Skeletal muscle tissue (tissue), 4 donors: ENCODE data around the gene S1PR3. TPM values are rescaled to one million over a fixed set of nuclear protein-coding genes. Genes with fewer than 3 reads are reported as not detected.

Experiments used
- H3K27ac ChIP-seq: one replicate; pipeline ENCODE4 v1.7.0; 2013; ENCODE audit warnings: mild to moderate bottlenecking, low read depth, low read length, inconsistent platforms
- H3K27me3 ChIP-seq, 3 donors: one replicate each; pipeline ENCODE4 v1.7.0; 2013; ENCODE audit warnings: low read length in 3 of 3; ENCODE audit not compliant: control insufficient read depth in 3 of 3, insufficient read depth in 3 of 3
- H3K36me3 ChIP-seq, 3 donors: one replicate each; pipeline ENCODE4 v1.7.0; 2013; ENCODE audit warnings: low read length in 3 of 3; ENCODE audit not compliant: control insufficient read depth in 3 of 3, insufficient read depth in 3 of 3
- H3K4me1 ChIP-seq, 3 donors: one replicate each; pipeline ENCODE4 v1.7.0; 2013; ENCODE audit warnings: low read length in 3 of 3, mild to moderate bottlenecking in 3 of 3; ENCODE audit not compliant: control insufficient read depth in 3 of 3, insufficient read depth in 3 of 3
- H3K4me3 ChIP-seq, 3 donors: one replicate each; pipeline ENCODE4 v1.7.0; 2013; ENCODE audit warnings: low read length in 3 of 3
- H3K9ac ChIP-seq, 3 donors: one replicate each; pipeline ENCODE4 v1.7.0; 2013; ENCODE audit warnings: low read length in 3 of 3, mild to moderate bottlenecking in 3 of 3, moderate library complexity in 2 of 3, low read depth in 1 of 3
- H3K9me3 ChIP-seq, 3 donors: one replicate each; pipeline ENCODE4 v1.7.0; 2013; ENCODE audit warnings: low read length in 3 of 3; ENCODE audit not compliant: control insufficient read depth in 3 of 3
- total RNA-seq: library from RNA; depleted of rRNA; stranded (reverse); fragments of >200 nt; gene quantifications from one replicate; pipeline ENCODE4 v1.2.3, GENCODE V29; 2014
- donor health status: Osteomylitis.

Gene S1PR3
- total RNA-seq, 1 donor from 2014 or later = 12.5 TPM

DNA sequence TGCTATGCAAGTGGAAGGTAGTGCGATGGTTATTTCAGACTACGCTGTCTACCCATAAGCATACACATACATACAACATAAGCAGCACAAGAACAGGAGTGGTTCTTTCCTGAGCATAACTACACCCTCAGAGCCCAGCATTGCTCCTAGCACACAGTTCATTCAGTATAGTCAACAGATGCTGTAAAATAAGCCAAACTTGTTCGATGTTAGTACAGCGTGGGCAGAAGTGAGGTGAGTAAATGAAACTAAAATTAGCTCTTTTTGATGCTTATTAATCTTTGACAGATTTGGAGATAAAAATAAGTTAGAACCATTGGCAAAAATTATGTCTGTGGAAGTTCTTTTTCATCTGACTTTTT lies 47.8 kb downstream of the S1PR3 start:
- Histone ChIP-seq H3K27ac (no peak overlapping the region), H3K36me3 (no peaks in the 10 kb centered on the region), H3K9me3 (peaks cover 0 to 3% (median 0%) of the 10 kb centered on the region in 3 donors), H3K27me3 (no peaks in the 10 kb centered on the region), H3K4me3 (no peak overlapping the region), H3K4me1 (peaks cover 0 to 5% (median 5%) of the 10 kb centered on the region in 3 donors), H3K9ac (no peak overlapping the region)

DNA sequence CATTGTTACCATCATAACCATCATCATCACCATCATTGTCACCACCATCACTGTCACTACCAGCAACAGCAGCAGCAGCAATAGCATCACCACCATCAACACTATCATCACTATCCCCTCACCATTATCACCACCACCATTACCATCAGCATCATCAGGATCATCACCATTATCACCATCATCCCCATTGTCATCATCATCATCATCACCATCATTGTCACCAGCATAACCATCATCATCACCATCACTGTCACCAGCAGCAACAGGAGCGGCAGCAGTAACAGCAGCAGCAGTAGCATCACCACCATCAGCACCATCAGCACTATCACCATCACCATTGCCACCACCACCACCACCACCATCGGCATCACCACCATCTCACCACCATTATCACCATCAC lies 48.4 kb downstream of the S1PR3 start:
- no peaks in the 10 kb centered on the region for H3K36me3 ChIP-seq
- H3K4me1 ChIP-seq = peaks cover 0 to 5% (median 5%) of the 10 kb centered on the region in 3 donors
- no peaks in the 10 kb centered on the region for H3K27me3 ChIP-seq
- no peak overlapping the region for H3K27ac ChIP-seq
- H3K4me3 ChIP-seq = no peak overlapping the region
- peaks cover 0 to 3% (median 0%) of the 10 kb centered on the region in 3 donors for H3K9me3 ChIP-seq
- no peak overlapping the region for H3K9ac ChIP-seq

DNA sequence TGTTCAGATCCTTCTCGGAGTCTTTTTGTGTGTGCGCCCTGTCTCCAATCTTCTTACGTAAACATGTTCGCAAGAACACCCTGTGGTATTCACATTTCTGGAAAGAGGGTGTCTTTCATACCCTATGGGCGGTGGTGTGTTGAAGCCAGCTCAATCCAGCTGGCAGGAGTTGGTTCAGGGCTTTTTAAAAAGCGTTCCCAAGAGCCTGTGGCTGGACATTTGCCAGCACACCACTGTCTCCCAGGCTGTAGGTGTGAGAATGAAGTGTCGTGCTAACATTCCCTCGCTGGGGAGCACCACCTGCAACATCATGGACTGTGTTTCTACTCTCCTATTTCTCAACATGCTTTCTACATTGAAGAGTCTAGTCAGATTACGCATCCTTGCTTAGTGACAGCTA lies 51.7 kb downstream of the S1PR3 start:
- peaks cover 0 to 3% (median 0%) of the 10 kb centered on the region in 3 donors for H3K9me3 ChIP-seq
- H3K4me3 ChIP-seq = no peak overlapping the region
- no peak overlapping the region for H3K27ac ChIP-seq
- peaks cover 0 to 1% (median 1%) of the 10 kb centered on the region in 3 donors for H3K4me1 ChIP-seq
- no peaks in the 10 kb centered on the region for H3K36me3 ChIP-seq
- no peak overlapping the region for H3K9ac ChIP-seq
- H3K27me3 ChIP-seq = no peaks in the 10 kb centered on the region

DNA sequence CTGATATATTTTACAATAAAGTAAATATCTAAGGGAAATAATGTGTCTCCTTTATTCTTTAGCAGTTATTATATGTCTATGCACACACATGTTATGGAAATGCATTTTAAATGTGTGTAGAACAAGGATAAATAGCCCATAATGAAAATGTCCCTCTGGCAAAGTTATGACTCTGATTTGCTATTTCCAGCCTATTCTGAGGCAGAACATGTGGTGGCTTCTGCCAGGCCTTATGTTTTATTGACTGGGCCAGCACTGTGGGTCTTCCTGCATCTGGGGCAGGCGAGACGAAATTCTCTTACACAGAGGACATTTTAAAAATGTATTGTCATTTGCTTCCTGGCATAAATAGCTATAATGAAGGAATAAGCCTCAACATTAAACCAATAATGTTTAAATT lies 52.8 kb downstream of the S1PR3 start:
- Histone ChIP-seq H3K4me1 (no peaks in the 10 kb centered on the region), H3K36me3 (no peaks in the 10 kb centered on the region), H3K9me3 (peaks cover 0 to 3% (median 0%) of the 10 kb centered on the region in 3 donors), H3K27me3 (no peaks in the 10 kb centered on the region), H3K9ac (no peak overlapping the region), H3K27ac (no peak overlapping the region), H3K4me3 (no peak overlapping the region)

DNA sequence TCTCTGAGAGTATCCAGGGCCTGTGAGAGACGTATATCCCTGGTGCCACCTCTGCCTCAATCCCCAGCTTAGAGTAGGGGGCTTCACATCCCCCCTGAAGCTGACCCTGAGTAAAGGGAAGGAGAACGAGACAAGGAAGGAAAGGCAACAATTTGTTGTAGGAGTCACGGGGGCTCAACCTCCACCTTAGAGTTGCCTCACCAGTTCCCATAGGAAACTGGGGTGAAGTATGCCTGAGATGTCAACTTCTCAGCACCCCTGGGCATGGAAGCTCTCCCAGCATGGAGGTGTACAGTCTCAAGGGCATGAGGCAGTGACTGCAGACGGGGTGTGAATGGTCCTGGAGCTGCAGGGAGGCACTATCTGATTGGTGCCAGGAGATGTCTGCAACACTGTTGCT lies 53.6 kb downstream of the S1PR3 start:
- Histone ChIP-seq H3K36me3 (no peaks in the 10 kb centered on the region), H3K9ac (no peak overlapping the region), H3K4me1 (no peaks in the 10 kb centered on the region), H3K4me3 (no peak overlapping the region), H3K9me3 (peaks cover 0 to 1% (median 0%) of the 10 kb centered on the region in 3 donors), H3K27ac (no peak overlapping the region), H3K27me3 (no peaks in the 10 kb centered on the region)

DNA sequence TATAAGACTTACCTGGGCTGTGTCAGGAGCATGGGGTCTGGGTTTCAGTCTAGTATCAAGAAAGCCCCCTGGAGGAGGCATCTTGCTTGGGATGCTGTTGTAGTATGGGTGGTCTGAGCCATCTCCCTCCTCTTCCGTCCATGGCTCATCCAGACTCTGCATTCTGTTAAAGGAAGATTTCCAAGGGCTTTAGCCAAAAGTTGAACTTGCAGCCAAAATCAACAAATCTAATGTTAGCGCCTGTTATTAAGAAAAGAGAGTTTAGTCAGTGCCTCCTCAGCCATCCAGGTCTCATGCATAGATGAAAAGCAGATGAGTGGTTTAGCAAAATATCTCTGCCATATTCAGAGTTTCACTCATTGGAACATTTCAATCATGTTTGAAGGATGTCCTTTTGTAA lies 55.6 kb downstream of the S1PR3 start:
- H3K9ac ChIP-seq = no peak overlapping the region
- no peaks in the 10 kb centered on the region for H3K27me3 ChIP-seq
- no peaks in the 10 kb centered on the region for H3K9me3 ChIP-seq
- no peak overlapping the region for H3K4me3 ChIP-seq
- no peak overlapping the region for H3K27ac ChIP-seq
- H3K4me1 ChIP-seq = no peaks in the 10 kb centered on the region
- H3K36me3 ChIP-seq = no peaks in the 10 kb centered on the region

DNA sequence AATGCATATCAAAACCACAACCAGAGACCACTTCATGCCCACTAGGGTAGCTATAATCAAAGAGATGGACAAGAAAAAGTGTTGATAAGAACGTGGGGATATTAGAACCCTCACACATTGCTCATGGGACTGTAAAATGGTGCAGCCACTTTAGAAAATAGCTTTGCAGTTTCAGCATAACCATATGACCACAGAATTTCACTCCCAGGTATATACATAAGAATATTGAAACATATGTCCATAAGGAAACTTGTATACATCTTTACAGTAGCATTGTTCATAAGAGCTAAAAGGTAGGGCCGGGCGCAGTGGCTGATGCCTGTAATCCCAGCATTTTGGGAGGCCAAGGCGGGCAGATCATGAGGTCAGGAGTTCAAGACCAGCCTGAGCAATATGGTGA lies 56.4 kb downstream of the S1PR3 start:
- Histone ChIP-seq H3K4me3 (no peak overlapping the region), H3K9me3 (no peaks in the 10 kb centered on the region), H3K27me3 (no peaks in the 10 kb centered on the region), H3K9ac (no peak overlapping the region), H3K36me3 (no peaks in the 10 kb centered on the region), H3K27ac (no peak overlapping the region), H3K4me1 (no peaks in the 10 kb centered on the region)

DNA sequence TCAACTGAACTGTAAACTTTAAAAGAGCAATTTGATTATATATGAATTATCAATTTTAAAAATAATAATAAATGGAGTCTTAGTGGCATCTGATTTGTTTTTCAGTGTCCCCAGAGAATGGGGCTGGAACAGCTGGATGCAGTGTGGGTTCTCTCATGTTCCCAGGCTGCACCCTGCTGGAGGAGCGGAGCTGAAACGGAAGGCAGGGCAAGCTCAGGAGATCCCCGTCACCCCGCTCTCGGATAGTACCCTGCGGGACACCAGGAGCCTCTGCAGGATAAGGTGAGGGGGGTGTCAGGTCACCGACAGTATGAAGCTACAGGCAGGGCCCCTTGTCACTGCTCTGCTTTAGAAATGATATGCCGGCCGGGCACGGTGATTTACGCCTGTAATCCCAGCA lies 57.3 kb downstream of the S1PR3 start:
- Histone ChIP-seq H3K27ac (no peak overlapping the region), H3K27me3 (no peaks in the 10 kb centered on the region), H3K9ac (no peak overlapping the region), H3K4me3 (no peak overlapping the region), H3K36me3 (no peaks in the 10 kb centered on the region), H3K9me3 (no peaks in the 10 kb centered on the region), H3K4me1 (no peaks in the 10 kb centered on the region)

DNA sequence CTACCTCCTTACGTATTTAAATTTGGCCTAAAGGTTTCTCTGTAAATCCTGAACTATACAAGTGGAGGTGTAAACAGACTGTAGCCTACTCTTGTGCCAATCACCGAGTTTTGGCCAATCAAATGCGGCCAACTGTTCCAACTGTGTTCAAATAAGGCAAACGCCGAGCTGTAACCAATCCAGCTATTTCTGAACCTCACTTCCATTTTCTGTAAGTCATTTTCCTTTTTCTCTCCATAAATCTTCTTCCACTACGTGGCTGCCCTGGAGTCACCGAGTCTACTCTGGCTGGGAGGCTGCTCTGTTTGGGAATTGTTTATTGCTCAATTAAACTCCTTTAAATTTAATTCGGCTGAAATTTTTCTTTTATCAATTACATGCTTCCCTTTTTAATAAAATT lies 58.4 kb downstream of the S1PR3 start:
- no peaks in the 10 kb centered on the region for H3K36me3 ChIP-seq
- no peak overlapping the region for H3K9ac ChIP-seq
- H3K4me3 ChIP-seq = no peak overlapping the region
- no peaks in the 10 kb centered on the region for H3K4me1 ChIP-seq
- H3K9me3 ChIP-seq = no peaks in the 10 kb centered on the region
- H3K27me3 ChIP-seq = no peaks in the 10 kb centered on the region
- H3K27ac ChIP-seq = no peak overlapping the region

DNA sequence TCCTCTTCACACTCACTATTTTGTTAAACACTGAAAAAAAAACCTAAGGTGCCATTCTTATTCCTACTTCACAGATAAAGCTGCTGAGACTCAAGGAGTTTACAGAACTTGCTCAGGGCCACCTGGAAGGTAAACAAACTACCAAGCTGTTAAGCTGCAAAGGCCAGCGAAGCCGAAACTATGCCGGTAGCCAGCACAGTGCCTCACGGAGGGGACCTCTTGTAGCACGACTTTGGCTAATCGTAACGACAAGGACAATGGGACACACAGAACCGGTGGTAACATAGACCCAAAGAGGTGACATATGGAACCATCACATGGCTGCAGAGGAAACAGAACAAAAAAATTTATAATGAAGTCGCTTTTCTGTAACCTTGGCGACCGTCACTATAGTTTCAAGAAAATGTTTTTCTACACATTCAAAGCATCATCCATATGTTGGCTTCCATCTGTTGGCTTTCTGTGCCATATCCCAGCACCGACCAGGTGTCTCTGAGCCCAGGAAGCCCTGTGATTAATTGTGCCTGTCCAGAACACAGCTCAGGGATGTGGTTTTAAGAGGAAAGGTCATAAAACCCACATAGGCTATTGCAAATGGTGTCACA lies 60.3 kb downstream of the S1PR3 start:
- Histone ChIP-seq H3K27me3 (no peaks in the 10 kb centered on the region), H3K9me3 (no peaks in the 10 kb centered on the region), H3K9ac (no peak overlapping the region), H3K27ac (no peak overlapping the region), H3K4me3 (no peak overlapping the region), H3K4me1 (no peaks in the 10 kb centered on the region), H3K36me3 (no peaks in the 10 kb centered on the region)
